Subcutaneous adipose tissue (tissue), 4 donors: ENCODE data around the gene FGGY. TPM values are rescaled to one million over a fixed set of nuclear protein-coding genes. Genes with fewer than 3 reads are reported as not detected.

Experiments
- total RNA-seq, 4 donors: library from RNA; depleted of rRNA; stranded (reverse); fragments of >200 nt; gene quantifications; one replicate each; pipeline ENCODE4 v1.1.0, GENCODE V29; 2016
- TF ChIP-seq, protein P1 (sequence below): fragments of 450-650 bp; IDR thresholded peaks from one replicate; pipeline ENCODE4 v1.5.1; 2016; ENCODE audit warnings: low read depth, mild to moderate bottlenecking, control low read depth, antibody characterized with exemption, moderate library complexity

The FGGY gene
- total RNA-seq, 4 donors from 2014 or later, result 7.8 to 19.2 (median 12.5) TPM

DNA sequence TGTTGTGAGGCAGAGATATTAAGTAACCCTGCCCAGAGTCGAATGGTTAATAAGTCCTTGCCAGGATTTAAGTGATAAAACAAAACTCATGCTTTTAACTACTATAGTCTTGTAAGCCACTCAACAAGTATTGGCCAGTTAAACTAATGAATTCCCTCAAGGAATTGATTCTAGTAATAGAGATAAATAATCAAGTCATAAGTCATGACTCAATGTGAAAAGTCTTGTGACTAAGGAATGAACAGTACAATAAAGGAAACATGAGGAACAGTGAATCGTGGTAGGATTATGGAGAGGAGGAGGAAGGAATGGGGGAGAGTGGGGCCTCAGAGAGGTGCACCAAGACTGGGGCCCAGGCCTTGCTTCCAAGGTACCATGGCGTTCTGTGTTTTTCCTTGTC lies 104.7 kb downstream of the FGGY start:
- TF ChIP-seq, protein P1, sequence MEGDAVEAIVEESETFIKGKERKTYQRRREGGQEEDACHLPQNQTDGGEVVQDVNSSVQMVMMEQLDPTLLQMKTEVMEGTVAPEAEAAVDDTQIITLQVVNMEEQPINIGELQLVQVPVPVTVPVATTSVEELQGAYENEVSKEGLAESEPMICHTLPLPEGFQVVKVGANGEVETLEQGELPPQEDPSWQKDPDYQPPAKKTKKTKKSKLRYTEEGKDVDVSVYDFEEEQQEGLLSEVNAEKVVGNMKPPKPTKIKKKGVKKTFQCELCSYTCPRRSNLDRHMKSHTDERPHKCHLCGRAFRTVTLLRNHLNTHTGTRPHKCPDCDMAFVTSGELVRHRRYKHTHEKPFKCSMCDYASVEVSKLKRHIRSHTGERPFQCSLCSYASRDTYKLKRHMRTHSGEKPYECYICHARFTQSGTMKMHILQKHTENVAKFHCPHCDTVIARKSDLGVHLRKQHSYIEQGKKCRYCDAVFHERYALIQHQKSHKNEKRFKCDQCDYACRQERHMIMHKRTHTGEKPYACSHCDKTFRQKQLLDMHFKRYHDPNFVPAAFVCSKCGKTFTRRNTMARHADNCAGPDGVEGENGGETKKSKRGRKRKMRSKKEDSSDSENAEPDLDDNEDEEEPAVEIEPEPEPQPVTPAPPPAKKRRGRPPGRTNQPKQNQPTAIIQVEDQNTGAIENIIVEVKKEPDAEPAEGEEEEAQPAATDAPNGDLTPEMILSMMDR, result no peak

DNA sequence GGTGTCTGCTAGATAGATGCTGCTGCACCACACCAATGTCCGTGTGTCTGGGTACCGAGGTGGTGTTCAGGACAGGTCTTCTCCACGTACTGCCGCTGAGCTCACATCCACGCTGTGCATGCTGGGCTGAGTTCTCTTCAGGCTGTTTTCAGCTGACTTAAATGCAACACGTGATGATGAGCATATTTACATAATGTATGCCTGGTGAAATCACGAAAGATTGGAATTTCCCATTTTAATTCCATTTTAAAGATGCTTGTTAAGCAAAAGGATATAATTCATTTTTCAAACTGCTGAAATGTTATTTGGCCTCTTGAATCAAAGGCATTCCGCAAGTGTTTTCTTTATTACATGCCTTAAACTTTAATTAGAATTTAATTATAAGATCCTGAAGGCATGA lies 107.9 kb downstream of the FGGY start:
- TF ChIP-seq, protein P1, result no peak

DNA sequence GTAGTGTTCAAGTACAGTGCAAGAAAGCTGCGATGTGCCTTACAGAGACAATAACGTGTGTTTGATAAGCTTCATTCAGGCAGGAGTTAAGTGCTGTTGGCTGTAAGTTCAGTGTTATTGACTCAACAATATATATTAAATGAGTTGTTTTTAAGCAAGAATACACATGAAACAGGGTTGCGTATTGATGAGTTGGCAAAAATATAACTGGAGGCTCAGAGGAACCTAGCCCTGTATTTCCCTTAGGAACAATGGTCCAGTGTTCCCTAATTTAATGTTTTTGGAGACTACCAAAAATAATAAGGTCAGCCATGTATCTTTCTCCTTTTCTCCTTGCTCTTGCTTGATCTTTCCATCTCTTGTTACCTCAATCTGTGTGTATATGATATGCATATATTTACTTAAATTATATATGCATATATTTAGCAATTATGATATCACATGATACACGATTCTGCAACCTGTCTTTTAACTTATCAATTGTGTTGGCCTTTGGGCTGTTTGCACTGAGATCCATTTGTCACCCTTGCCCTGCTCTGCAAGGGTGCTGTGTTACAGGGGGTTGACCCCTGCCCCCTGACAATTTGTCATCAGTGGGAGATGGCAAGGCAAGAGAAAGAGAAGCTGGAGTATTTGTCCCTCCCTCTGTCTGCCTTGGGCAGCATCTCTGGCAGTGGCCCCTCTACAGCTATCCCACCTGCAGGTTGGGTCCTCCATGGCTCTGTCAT lies 109.7 kb downstream of the FGGY start:
- TF ChIP-seq, protein P1, result no peak

DNA sequence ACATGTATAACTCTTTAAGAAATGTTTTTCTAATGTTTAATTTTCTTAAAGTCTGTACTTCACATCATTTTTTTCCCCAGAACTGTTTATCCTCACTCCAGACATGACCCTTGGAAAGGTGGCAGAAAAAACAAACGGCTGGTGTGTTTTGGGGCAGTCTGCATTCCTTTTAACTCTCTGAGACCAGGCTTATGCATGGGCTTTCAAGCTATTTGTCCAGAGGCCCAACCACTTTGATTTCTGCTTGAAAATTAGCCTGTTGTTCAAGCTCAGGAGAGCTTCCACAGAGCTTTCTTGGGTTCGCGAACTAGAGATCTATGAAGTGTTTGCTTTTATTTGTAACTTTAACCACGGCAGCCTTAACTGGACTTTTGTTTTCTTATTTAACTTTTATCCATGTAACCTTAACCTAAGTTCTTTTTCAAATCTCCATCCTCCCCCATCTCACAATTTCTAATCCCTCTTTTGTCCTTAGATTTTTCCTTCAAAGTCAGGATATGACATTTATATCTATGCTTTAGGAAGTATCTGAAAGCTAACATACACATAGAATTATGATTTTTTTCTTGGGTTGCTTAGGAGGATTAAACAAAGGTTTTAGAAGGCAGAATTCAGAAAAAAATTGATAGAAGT lies 111.8 kb downstream of the FGGY start:
- TF ChIP-seq, protein P1, result no peak

DNA sequence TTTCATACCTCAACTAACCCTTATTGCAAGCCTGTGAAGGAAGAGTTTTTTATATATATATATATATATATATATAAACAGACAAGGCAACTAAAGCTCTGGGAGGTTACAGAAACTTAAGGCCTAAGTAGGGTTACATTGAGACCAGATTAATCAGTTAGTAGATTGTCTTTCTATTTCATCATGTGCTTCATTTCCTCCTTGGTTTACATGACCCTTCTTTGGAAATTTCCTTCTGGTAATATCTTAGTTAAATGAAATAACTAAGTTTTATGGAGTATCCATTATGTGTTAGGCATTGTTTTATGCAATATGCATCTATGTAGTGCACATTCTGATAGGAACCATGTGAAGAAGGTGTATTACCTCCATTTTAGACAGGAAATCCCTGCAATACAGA lies 112.7 kb downstream of the FGGY start:
- TF ChIP-seq, protein P1, result no peak

DNA sequence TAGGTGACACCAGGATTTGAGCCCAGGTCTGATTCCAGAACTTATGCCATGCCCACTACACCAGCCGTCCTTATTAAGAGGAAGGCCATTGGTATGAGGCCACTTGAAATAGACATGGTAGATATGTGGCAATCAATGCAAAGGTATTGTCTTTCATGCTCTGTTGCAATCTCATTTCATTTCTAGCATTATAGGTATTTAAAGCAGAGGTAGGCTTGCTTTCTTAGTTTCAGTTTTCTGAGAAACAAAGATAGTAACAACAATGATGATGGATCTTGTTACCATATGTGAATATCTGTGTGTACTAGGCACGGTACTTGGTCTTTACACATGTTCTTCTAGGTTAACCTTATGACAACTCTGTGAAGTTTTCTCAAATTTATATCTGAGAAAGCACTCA lies 113.1 kb downstream of the FGGY start:
- TF ChIP-seq, protein P1, result no peak

DNA sequence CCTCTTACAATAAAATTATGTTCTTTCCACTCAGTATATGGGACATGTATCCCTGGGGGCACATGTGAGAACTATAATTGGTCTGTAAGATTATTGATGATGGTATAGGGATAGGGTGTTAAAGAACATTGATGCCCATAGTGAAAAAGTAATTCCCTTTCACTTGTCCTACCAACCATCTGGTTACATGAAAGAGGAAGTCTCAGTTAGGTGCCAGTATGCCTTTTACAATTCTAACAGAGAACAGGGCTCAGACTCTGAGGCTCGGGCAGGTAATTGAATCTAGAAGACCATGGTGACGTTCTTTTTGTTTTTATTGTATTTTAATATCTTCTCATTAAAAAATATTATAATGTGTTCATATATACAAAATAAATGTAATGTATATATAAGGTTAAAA lies 113.6 kb downstream of the FGGY start:
- TF ChIP-seq, protein P1, result no peak
